SK-N-SH (cell line): ENCODE results near the gene SMC1B.

ENCODE experiments used
- CTCF ChIP-seq: fragments of 200-600 bp; sonication (generic); IDR thresholded peaks from 2 replicates; pipeline ENCODE4 v1.6.1; 2017; ENCODE audit warnings: antibody characterized with exemption, mild to moderate bottlenecking, moderate library complexity
- PBX3 ChIP-seq: IDR thresholded peaks from 2 replicates; pipeline ENCODE4; 2012
- RCOR1 ChIP-seq: fragments of 150-350 bp; IDR thresholded peaks from 2 replicates; pipeline ENCODE4 v1.6.1; 2017; ENCODE audit warnings: antibody characterized with exemption, low read length
- RFX5 ChIP-seq: IDR thresholded peaks from 2 replicates; pipeline ENCODE4 v1.6.1; 2012; ENCODE audit warnings: mild to moderate bottlenecking, improper control_type of control experiment, low read length
- TAF1 ChIP-seq: IDR thresholded peaks from 2 replicates; pipeline ENCODE4 v1.6.1; 2012; ENCODE audit warnings: low read depth, mild to moderate bottlenecking, low read length, moderate library complexity, borderline replicate concordance

- no peak for TF ChIP-seq CTCF
- TF ChIP-seq RFX5: no peak
- TF ChIP-seq TAF1: no peak
- no peak for TF ChIP-seq RCOR1
- TF ChIP-seq PBX3: no peak
Measured at GRCh38 chr22:45397806-45398205, 15.6 kb downstream of the SMC1B start.
